IPS-NIHi7 (cell line): ENCODE measurements around the gene CCR4.
"Not testable (repeated sequence)": the region's sequence is repeated elsewhere in the genome, so short reads cannot be mapped to it uniquely, and the experiment has no call there.

Experiments
- DNase-seq: peaks from one replicate; pipeline ENCODE4 v3.0.0; 2012; ENCODE audit warnings: mixed read lengths; ENCODE audit errors: extremely low spot score

CCR4 gene

DNA sequence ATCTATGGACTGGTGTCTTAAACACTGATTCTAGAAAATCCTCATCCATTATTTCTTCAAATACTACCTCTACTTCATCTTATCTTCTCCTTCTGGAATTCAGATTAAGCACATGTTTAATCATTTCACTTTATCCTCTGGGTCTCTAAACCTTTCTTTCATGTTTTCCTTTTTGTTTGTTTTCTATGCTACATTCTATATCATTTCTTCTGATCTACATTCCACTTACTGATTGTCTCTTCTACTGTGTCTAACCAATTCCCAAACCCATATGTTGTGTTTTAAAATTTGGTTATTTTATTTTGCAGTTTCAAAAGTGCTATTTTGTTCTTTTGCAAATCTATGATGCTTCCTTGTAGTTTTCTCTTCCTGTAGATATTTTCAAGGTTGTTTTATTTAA is 31.7 kb downstream of the CCR4 start:
- no peak for DNase-seq

DNA sequence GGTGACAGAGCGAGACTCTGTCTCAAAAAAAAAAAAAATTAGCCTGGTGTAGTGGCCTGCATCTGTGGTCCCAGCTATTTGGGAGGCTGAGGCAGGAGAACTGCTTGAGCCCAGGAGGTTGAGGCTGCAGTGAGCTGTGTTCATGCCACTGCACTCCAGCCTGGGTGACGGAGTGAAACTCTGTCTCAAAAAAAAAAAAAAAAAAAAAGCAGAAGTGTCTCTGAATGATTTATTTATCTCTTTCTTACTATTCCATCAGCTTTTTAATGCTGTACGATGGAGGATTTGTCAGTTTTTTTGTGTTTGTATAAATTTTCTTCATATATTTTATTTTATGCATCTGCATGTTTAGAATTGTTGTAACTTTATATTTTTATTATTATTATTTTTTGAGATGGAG is 33.5 kb downstream of the CCR4 start:
- DNase-seq: not testable (repeated sequence)

DNA sequence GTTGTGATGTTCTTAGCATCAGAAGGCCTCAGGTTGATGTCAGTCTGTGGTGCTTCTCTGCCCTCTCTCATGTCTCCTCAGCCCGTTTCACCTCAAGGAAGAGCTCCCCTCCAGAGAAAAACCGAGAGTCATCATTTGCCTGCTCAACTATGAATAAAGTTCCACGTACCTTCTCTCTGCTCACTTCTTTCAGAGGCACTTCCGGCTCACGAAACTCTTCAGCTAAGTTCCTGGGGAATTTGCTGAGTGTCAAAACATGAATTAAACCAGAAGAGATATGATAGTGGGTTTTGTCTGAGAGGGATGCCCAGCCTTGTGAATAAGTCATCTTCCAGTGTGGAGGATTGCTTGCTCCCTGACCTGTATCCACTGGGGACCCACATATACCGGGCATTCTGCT is 37.7 kb downstream of the CCR4 start:
- no peak for DNase-seq

DNA sequence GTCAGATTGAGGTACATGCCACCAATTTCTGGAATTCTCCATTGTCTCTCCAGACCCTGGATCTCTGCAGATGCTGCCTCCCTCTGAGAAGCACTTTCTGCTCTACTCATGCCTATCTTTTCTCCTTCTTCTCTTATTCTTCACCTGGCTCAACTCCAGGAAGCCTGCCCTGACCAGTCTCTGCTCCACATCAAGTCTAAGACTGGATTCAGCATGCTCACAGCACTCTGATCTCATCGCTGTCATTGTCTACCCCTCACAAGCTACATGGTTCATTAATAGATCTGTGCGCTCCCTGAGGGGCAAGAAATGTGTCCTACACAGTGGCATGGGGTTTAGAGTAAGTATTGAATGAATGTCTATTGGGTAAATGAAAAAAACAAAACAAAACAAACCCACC is 38.7 kb downstream of the CCR4 start:
- DNase-seq: no peak

DNA sequence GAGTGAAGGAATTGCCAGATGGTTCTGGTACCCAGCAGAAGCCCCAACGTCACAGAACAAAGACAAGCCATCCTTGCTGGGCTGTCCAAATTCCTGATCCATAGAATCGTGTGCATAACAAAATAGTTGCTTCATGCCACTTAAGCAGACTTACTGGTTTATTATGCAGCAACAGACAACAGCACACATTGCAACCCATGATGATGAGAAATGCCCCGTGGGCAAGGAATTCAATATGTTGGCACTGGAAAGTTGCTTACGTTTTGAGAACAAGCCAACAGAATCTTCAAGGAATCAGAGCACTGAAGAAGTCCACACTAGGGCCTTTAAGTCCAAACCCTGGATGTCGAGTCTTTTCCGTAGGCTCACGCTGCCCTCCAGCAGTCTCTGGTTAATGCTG is 40.3 kb downstream of the CCR4 start:
- no peak for DNase-seq

DNA sequence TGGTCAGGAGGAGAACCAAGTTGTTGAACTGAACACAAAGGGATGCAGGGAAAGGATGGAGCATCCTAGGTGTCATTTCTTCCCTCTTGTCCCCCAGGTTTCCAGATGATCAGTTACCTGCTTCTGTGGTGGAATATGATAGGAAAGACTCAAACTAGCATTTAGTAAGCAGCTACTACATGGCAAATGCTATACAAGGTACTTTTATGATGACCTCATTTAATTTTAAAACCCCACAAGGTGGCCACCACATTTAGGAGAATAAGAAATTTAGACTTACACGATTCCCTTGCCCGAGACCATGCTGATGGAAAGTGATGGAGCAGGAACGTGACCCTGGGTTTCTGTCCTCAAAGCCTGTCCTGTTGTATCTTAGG is 40.9 kb downstream of the CCR4 start:
- DNase-seq: no peak

DNA sequence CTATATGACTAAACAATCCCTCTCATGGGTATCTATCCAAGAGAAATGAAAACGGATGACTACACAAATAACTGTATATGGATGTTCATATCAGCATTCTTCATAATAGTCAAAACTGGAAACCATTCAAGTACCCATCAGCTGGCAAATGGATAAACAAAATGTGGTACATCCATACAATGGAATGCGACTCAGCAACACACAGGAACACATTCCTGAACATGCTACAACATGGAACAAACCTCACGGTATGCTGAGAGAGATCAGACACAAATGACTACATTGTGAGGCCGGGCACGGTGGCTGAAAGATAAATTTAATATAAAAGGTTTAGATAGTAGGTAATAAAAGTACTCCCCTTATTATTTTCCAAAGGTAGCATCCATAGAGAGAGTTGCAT is 42.6 kb downstream of the CCR4 start:
- DNase-seq: no peak

DNA sequence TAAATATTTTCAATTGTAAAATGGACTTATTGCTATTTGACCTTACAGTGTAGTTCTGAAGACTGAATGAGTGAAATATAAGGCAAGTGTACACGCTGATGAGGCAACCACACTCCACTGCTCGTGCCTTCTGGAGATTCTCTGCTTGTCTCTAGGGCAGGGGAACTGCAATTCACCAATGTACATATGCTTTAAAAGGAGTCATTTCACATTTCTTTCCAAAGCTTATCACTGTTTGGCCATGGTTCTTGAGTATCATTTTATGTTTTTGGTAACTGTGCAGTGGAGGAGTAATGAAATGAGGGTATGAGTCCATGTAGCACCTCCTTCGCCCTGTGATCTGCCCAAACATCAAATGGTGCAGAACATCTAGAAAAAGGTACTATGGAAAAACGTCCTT is 43.7 kb downstream of the CCR4 start:
- DNase-seq: no peak

DNA sequence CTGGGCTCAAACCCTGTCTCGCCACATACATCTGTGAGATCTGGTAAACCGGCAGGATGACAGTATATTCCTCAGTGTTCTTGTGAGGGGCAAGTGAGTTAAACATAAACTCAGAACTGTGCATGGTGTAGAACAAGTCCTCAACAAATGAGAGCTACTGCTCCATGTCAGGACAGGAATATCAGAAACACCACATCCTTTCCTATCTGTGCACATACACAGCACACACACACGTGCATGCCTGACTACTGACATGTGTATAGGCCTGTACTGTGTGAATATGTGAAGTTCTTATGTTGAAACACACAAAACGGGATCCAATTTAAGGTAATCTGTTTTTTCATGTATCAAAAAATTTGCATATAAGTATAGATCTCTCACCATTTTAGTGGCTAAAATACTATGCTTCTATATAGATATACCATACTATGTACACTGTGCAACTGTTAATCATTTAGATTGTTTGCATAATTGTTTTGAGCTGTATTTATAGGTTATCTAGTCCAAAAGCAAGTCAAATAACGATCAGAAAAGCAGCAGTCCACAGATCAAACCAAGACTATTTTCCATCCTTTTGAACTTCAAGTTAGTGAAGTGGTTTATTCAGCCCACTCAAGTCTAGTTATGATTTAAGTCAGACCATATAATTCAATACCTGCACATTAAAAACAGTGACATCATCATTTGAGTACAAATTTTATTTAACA is 44.8 kb downstream of the CCR4 start:
- no peak for DNase-seq

DNA sequence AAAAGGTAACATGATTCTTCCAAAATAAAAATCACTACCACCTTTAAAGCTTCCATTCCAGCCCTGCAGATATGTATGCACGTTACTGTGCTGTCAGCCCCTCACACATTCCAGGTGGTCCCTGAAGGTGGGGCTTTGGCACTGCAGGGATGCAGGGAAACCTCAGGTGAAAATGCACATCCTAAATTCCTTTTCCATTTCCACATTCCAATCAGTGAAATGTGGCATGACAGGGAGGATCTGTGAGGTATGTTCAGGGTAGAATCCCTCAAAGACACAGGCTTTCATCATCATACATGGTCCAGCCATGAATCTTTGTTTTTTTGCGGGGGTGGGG is 45.3 kb downstream of the CCR4 start:
- no peak for DNase-seq

DNA sequence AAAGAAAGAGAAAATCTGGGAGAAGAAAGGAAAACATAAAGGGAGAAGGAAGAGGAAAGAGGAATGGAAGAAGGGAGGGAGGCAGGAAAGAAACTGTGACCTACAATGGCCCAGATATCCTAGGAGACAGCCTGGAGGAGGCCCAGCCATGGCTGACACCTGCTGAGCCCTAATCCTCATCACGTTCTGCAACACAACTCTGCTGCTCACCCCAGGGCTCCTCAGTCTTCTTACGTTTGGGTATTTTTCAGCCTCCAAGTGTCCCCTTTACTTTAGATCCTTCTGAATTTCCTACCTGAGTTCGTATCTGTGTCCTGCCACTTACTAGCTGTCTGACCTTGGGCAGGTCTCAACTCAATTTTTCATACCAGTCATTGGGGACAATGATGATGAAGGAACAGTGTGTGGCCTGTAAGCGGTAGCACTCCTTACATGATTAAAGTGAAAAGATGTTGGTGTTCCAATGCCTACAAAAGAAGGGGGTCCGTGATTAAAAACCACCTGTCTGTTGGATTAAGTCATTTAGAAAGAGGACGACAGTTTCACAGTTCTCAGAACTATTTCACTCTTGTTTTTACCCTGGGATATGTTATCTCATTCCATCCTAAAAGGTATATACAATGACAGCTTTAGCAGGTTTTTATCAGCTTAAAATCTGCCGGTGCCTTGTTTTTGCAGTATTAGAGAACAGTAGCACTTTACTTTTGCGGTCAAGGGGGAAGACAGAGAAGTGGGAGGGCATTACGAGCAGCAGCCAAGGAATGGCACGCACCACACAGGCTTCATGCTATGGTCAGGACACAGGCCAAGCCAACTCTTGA is 47.4 kb downstream of the CCR4 start:
- no peak for DNase-seq

DNA sequence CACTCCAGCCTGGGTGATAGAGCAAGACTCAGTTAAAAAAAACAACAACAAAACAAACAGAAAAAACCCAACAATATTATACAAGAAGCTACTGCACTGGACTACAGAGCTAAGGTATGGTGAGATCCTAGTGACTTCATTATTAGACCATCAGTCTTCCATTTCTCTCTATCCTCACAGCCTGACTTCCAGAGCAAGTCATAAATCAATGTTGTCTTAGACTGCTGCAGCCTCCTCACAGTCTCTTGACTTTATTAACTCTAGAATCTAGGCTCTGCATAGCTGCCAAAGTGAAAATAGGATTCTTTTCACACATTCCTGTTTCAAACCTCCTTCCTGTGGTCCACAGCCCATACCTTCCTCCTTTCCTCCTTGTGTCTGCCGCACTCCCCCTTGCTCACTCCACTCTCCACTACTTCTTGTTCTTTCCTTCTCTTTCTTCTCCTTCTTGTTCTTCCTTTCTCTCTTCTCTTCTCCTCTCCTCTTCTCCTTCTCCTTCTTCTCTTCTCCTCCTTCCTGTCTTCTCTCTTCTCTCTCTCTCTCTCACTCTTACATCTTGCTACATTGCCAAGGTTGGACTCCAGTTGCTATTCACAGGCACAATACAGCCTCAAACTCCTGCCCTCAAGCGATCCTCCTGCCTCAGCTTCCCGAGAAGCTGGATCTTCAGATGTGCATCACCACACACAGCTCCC is 49.4 kb downstream of the CCR4 start:
- DNase-seq: no peak

DNA sequence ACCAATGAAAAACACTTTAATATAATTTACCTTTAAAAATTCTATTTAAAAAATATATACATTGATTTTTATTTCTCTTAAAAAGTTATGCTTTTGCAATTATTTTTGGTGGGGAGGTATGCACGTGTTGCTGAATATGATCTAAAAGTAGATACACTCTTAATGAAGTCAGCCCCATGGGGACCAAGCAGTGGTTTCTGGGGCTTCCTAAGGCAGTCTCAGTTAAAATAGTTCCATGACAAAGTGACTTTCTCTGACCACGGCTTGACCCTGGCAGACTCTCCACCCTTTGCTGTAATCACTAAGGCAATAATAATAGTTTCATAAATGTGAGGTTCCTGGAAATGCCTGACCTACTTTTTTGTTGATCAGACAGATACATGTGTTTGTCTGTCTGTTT is 50.4 kb downstream of the CCR4 start:
- DNase-seq: no peak

DNA sequence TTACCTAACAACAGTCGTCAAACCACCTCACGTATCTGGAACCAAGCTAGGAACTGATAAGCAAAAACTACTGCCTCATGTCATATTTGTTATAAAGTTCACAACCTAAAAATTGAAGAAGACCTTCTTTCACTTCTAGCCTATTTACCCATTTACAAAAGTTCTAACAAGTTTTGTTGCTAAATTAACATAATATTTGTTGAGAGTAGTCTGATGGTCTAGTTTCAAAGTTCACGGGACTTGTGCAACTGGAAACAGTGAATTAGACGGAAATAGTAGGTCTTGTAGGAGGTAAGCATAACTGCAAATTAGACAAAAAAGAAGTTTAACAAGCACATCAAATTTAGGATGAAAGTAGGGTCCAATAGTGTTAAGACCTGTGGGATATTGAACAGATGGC is 51.9 kb downstream of the CCR4 start:
- no peak for DNase-seq

DNA sequence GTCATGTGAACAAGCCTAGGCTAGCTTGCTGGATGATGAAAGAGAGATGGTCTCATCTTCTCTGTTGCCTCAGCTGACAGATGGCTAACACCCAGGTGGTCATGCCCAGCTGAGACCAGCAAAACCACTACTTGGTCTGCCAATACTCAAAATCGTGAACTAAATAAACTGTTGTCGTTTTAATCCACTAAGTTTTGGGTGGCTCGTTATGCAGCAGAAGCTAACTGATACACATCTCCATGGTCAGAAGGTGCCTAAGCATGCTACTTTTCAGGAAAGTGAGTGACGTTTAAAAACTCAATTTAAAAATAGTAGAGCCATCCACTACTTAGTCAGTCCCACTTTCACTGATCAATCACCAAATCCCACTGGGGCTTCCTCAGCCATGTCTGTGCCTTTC is 52.8 kb downstream of the CCR4 start:
- DNase-seq: no peak

DNA sequence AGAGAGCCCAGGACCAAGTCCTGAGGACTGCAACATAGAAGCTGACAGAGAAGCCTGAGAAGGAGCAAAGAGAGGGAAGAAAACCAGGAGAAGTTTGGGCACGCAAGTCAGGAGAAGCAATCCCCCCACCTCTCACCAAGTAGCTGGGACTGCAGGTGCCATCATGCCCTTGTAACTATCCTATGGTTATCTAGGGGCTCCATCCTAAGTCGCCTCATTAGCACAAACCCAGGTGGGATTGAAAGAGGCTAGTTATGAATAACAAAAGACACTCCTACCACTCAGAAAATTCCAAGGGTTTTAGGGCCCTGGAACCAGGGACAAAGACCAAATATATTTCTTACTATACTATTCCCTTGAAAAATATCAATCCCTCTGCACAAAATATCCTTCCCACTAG is 53.5 kb downstream of the CCR4 start:
- no peak for DNase-seq
